GM23338 (cell line): ENCODE data around the gene SRGAP3. TPM values are rescaled to one million over a fixed set of nuclear protein-coding genes. Genes with fewer than 3 reads are reported as not detected.

Experiments
- ATAC-seq: fragments of 200-7000 bp; cut with Tn5 transposase; 3 replicates; pipeline ENCODE4 v1.9.1; 2020
- DNase-seq: peaks from one replicate; pipeline ENCODE4 v3.0.0-alpha.2; 2015; ENCODE audit warnings: low spot score
- H2AFZ ChIP-seq: fragments of 200-600 bp; sonication (generic); 2 replicates; pipeline ENCODE4 v1.8.0; 2016; ENCODE audit warnings: antibody characterized with exemption, mild to moderate bottlenecking, moderate library complexity
- H3F3A ChIP-seq: fragments of 200-600 bp; sonication (generic); replicated peaks from 2 replicates; pipeline ENCODE4 v1.8.0; 2017; ENCODE audit warnings: antibody characterized with exemption, mixed run types, low read depth
- H3K27ac ChIP-seq: fragments of 200-600 bp; sonication (generic); 2 replicates; pipeline ENCODE4 v1.6.1; 2016; ENCODE audit warnings: low read depth
- H3K27me3 ChIP-seq: fragments of 200-600 bp; sonication (generic); 2 replicates; pipeline ENCODE4 v1.8.0; 2016; ENCODE audit warnings: mild to moderate bottlenecking, mixed run types, moderate library complexity; ENCODE audit not compliant: insufficient read depth
- H3K36me3 ChIP-seq: fragments of 200-600 bp; sonication (generic); 2 replicates; pipeline ENCODE4 v1.8.0; 2016; ENCODE audit warnings: mild to moderate bottlenecking; ENCODE audit not compliant: insufficient read depth
- H3K4me1 ChIP-seq: fragments of 200-600 bp; sonication (generic); 2 replicates; pipeline ENCODE4 v1.8.0; 2016; ENCODE audit warnings: mild to moderate bottlenecking, moderate library complexity; ENCODE audit not compliant: insufficient read depth
- H3K4me2 ChIP-seq: fragments of 200-600 bp; sonication (generic); 2 replicates; pipeline ENCODE4 v1.7.1; 2017; ENCODE audit warnings: mixed run types
- H3K4me3 ChIP-seq: fragments of 200-600 bp; sonication (generic); 2 replicates; pipeline ENCODE4 v1.6.1; 2016; ENCODE audit warnings: mixed run types
- H3K79me2 ChIP-seq: fragments of 200-600 bp; sonication (generic); replicated peaks from 2 replicates; pipeline ENCODE4 v1.8.0; 2017; ENCODE audit warnings: mild to moderate bottlenecking; ENCODE audit not compliant: insufficient read depth
- H3K9me2 ChIP-seq: fragments of 200-600 bp; sonication (generic); 2 replicates; pipeline ENCODE4 v1.8.0; 2017; ENCODE audit not compliant: insufficient read depth
- H4K20me1 ChIP-seq: fragments of 200-600 bp; sonication (generic); replicated peaks from 2 replicates; pipeline ENCODE4 v1.8.0; 2017; ENCODE audit warnings: mild to moderate bottlenecking; ENCODE audit not compliant: insufficient read depth
- H3K27ac Mint-ChIP-seq: 2 replicates; pipeline ENCODE4 v1.8.0; 2020; ENCODE audit warnings: inconsistent platforms, mild to moderate bottlenecking, moderate library complexity, mixed read lengths
- H3K27me3 Mint-ChIP-seq: 3 replicates; pipeline ENCODE4 v1.8.0; 2022; ENCODE audit warnings: low read depth, mild to moderate bottlenecking, moderate library complexity, mixed read lengths, inconsistent platforms; ENCODE audit not compliant: insufficient read depth, poor library complexity
- H3K36me3 Mint-ChIP-seq: 3 replicates; pipeline ENCODE4 v1.8.0; 2021; ENCODE audit warnings: low read depth, mild to moderate bottlenecking, inconsistent platforms, moderate library complexity, mixed read lengths
- H3K4me1 Mint-ChIP-seq: 3 replicates; pipeline ENCODE4 v1.8.0; 2020; ENCODE audit warnings: mild to moderate bottlenecking, inconsistent platforms, mixed read lengths
- H3K4me3 Mint-ChIP-seq: 3 replicates; pipeline ENCODE4 v1.8.0; 2021; ENCODE audit warnings: moderate library complexity, mild to moderate bottlenecking, inconsistent platforms, mixed read lengths
- H3K9me3 Mint-ChIP-seq: 3 replicates; pipeline ENCODE4 v1.8.0; 2020; ENCODE audit warnings: moderate library complexity, mild to moderate bottlenecking, inconsistent platforms, mixed read lengths
- CREB1 ChIP-seq: fragments of 250-450 bp; sonication (Bioruptor Pico); IDR thresholded peaks from 2 replicates; pipeline ENCODE4 v1.5.0; 2020; ENCODE audit warnings: low read depth, mild to moderate bottlenecking, moderate library complexity
- CTCF ChIP-seq, 2 experiments: fragments of 200-600 bp in 1 of 2; sonication (generic) in 1 of 2; conservative IDR thresholded peaks; 2 replicates each; pipeline versions ENCODE4 v1.5.1 to v1.6.1; 2016 to 2017; ENCODE audit warnings: antibody characterized with exemption in 2 of 2, low read depth in 2 of 2, mild to moderate bottlenecking in 2 of 2, moderate library complexity in 1 of 2
- EZH2 ChIP-seq: fragments of 200-600 bp; sonication (generic); IDR thresholded peaks from one replicate; pipeline ENCODE4 v1.8.0; 2017; ENCODE audit warnings: antibody characterized with exemption, mild to moderate bottlenecking, low read depth; ENCODE audit not compliant: unreplicated experiment
- EZH2phosphoT487 ChIP-seq: fragments of 200-600 bp; sonication (generic); IDR thresholded peaks from one replicate; pipeline ENCODE4 v1.8.1; 2018; ENCODE audit warnings: antibody characterized with exemption; ENCODE audit not compliant: unreplicated experiment
- REST ChIP-seq: IDR thresholded peaks from one replicate; pipeline ENCODE4 v1.6.1; 2018; ENCODE audit warnings: antibody characterized with exemption; ENCODE audit not compliant: unreplicated experiment
- ZNF114 ChIP-seq: fragments of 250-450 bp; sonication (Bioruptor Pico); IDR thresholded peaks from 2 replicates; pipeline ENCODE4 v1.5.0; 2020; ENCODE audit warnings: mild to moderate bottlenecking, moderate library complexity
- ZNF462 ChIP-seq: fragments of 250-450 bp; sonication (Bioruptor Pico); IDR thresholded peaks from 2 replicates; pipeline ENCODE4 v1.5.0; 2020; ENCODE audit warnings: mild to moderate bottlenecking, moderate library complexity
- polyA plus RNA-seq: library from polyadenylated mRNA; unstranded; fragments of >200 nt; fragmentation: Nextera tagmentation; extraction: Ambion mirVana; gene quantifications from 2 replicates; pipeline ENCODE4 v1.2.1, GENCODE V29; 2016
- total RNA-seq: library from RNA; depleted of rRNA; stranded (reverse); fragments of >200 nt; shearing (Covaris generic); gene quantifications from 2 replicates; pipeline ENCODE4 v1.2.3, GENCODE V29; 2014

SRGAP3 gene
- total and polyA plus RNA-seq, 2 experiments from 2014 or later: 6.4 to 9.4 TPM

- no peaks in the 10 kb centered on the region for H3K79me2 ChIP-seq
- no peak overlapping the region for H3K27ac ChIP-seq
- Mint-ChIP-seq H3K27me3 (peaks cover 6% of the 10 kb centered on the region), H3K9me3 (peaks cover 5% of the 10 kb centered on the region; the same call in 1 of the 3 replicates), H3K4me1 (peaks cover 7% of the 10 kb centered on the region), H3K27ac (no peak overlapping the region), H3K4me3 (no peak overlapping the region), H3K36me3 (peaks cover 4% of the 10 kb centered on the region; the same call in 2 of the 3 replicates)
- DNase-seq (no peak), ATAC-seq (no peak)
- no peak for TF ChIP-seq ZNF114 (CRISPR knock-in tag)
- TF ChIP-seq CTCF (conservative IDR thresholded peaks at IDR 0.05; ENCODE audit: low read depth in 2 of 2): peak in 1 of 2 experiments; percentile 37; a peak in 2 of 4 replicates
- no peak for TF ChIP-seq ZNF462 (CRISPR knock-in tag)
- TF ChIP-seq REST: no peak
- TF ChIP-seq EZH2: no peak
- TF ChIP-seq CREB1 (CRISPR knock-in tag): no peak
- no peak for TF ChIP-seq EZH2phosphoT487
- no peaks in the 10 kb centered on the region; the same call in 1 of the 2 replicates for H3K9me2 ChIP-seq
- no peak overlapping the region for H3K4me2 ChIP-seq
- H3K27me3 ChIP-seq: no peaks in the 10 kb centered on the region
- H3K4me3 ChIP-seq: no peak overlapping the region
- H4K20me1 ChIP-seq: no peaks in the 10 kb centered on the region; the same call in 1 of the 2 replicates
- 0 out of 2 replicates have a peak, but pooled peaks cover 7% of the 10 kb centered on the region for H3K4me1 ChIP-seq
- H2AFZ ChIP-seq: no peak overlapping the region
- no peaks in the 10 kb centered on the region for H3K36me3 ChIP-seq
- no peaks in the 10 kb centered on the region for H3F3A ChIP-seq
These were observed 140.4 kb downstream of the SRGAP3 start for GRCh38 chr3:9108876-9109567.
